COLO829 (cell line): ENCODE measurements around the gene RMND5B.
"Not testable (repeated sequence)": the region's sequence is repeated elsewhere in the genome, so short reads cannot be mapped to it uniquely, and the experiment has no call there.

Source experiments
- DNase-seq: peaks from one replicate; pipeline ENCODE4 v3.0.0; 2012; ENCODE audit warnings: low spot score

Gene RMND5B

GRCh38 chr5:178170455-178170854 is 39.6 kb downstream of the RMND5B start:
- no peak for DNase-seq

DNA sequence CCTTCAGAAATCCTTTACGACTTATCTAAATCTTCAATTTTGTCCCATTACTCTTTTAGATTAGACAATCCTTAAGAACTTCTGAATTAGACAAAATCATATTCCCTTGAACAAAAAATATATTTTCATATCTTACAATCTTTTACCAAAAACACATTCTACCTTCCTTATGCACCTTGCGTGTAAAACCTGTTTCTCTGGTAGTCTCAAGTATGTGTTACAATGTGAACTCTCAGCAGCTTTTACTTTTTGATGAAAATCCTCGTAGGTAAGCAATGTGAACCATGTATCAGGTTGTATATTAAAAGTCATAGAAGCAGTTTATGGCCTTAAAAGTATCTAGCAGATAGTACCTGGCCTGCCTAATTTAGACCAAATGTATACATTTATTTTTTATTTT is 43.6 kb downstream of the RMND5B start:
- DNase-seq, result no peak

DNA sequence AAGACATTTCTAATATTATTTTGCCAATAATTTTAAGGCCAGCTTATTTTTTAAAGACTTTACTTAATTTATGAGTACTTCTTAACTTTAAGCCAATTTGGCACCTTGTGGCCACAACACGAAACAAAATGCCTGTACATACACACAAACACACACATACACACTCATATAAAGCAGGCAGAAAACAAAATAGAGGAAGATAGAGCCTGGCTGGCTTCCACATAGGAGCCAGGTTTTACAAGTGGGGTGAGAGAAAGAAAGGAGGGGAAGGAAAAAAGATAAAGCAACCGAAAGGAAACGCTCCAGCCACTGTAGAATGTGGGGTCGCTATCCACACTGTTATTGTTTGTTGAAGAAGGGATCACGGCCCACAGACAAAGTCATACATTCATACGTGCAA is 46.0 kb downstream of the RMND5B start:
- no peak for DNase-seq

- no peak for DNase-seq
These were observed 46.8 kb downstream of the RMND5B start for GRCh38 chr5:178177569-178177968.

DNA sequence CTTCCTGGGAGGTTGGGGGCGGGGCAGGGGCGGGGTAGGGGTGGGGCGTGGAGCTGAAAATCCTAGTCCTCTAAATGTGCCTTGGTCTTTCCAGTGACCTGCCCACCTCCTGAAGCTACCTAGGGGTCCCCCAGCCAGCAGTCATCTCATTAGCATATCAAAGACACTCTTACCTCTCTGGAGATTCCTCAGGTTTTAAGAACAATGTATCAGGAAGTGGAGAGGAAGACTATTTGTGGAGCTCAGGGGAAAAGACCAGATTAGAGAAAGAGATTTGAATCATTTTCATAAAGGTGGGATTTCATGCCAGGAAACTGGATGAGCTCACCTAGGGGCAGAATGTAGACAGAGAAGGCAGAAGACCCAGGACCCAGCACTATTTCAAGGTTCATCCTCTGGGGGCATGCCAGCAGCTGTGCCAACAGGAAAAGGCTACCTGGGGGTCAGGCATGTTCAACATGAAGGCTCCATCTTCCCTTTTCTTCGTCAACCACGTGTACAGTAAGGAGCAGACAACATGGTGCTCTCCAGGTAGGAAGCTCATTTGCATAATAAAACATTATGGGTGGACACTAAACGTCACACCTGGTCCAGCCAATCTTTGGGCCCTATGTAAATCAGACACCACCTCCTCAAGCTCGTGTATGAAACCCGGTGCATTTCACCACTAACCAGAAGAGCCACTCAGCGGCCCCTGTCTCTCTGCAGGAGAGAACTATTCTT is 49.5 kb downstream of the RMND5B start:
- DNase-seq, result no peak

GRCh38 chr5:178182158-178182876 is 51.5 kb downstream of the RMND5B start:
- no peak for DNase-seq

GRCh38 chr5:178186427-178186826 is 55.6 kb downstream of the RMND5B start:
- no peak for DNase-seq

DNA sequence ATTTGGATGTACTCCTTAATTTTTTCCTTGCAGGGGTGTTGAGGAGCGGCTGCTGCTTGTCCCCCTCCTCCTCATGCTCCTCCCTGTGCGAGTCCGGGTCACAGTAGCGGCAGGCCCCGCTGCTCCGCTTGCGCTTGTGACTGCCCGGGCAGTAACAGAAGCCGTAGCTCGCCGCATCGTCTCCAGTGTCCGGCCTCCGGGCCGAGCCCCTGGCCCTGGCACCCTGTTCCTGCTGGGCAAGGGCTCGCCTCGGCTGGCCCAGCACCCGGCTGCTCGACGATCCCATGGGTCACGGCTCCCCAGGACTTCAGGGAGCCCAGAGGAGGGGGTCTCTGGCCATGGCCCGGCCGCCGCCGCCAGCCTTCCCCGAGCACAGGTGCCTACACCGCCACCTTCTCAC is 56.2 kb downstream of the RMND5B start, which contains the start of gene GMCL2:
TSS of gene GMCL2 (minus strand) at position 358 of the 400 bp plus-strand sequence. CDS start at position 286, 72 bp downstream.
- no peak for DNase-seq

- DNase-seq, result no peak
These were observed 58.6 kb downstream of the RMND5B start for GRCh38 chr5:178189433-178189832.

DNA sequence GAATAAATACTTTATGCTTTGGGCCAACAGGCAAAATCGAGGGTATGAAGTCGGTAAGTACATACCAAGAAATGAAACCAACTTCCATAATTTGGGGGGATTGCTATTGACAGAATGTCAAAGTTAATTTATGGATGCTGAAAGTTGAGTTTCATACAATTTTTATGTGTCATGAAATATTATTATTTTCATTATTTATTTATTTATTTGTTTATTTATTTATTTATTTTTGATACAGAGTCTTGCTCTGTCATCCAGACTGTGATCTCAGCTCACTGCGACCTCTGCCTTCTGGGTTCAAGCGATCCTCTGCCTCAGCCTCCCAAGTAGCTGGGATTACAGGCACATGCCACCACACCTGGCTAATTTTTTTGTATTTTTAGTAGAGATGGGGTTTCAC is 60.8 kb downstream of the RMND5B start:
- DNase-seq, result no peak

GRCh38 chr5:178192244-178192643 is 61.4 kb downstream of the RMND5B start:
- no peak for DNase-seq

DNA sequence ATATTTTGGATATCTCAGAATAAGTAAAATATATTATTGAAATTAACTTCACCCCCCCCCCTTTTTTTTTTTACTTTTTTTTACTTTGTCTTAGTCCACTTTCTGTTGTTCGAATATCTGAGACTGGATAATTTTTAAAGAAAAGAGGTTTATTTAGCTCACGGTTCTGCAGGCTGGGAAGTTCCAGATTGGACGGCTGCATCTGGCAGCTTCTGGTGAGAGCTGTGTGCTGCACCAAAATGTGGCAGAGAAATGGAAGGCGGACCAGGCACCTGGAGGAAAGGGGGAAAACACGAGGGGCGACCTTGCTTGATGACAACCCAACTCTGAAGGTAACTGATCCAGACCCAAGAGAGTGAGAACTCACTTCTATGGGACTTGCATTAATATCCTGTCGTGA is 62.0 kb downstream of the RMND5B start:
- DNase-seq, result no peak

DNA sequence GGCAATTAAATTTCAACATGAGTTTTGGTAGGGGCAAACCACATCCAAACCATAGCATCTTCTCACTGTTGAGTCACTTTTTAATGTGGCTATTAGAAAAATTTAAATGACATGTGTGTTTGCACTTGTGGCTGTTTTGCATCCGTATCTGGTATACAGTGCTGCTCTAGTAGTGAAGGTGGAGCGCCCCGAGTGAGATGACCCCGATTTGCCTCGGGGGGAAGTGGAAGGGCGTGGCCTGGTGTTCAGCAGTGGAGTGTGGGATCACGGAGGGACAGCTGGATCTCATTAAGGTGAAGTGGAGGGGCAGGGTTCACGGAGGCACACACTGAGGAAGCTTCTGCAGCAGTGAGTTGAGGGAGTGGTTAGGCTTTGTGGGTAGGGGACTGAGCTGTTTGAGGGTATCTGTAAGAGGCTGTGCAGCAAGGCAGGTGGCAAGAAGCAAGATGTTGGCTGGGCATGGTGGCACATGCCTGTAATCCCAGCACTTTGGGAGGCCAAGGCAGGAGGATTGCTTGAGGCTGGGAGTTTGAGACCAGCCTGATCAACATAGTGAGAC is 62.5 kb downstream of the RMND5B start:
- DNase-seq, result no peak

DNA sequence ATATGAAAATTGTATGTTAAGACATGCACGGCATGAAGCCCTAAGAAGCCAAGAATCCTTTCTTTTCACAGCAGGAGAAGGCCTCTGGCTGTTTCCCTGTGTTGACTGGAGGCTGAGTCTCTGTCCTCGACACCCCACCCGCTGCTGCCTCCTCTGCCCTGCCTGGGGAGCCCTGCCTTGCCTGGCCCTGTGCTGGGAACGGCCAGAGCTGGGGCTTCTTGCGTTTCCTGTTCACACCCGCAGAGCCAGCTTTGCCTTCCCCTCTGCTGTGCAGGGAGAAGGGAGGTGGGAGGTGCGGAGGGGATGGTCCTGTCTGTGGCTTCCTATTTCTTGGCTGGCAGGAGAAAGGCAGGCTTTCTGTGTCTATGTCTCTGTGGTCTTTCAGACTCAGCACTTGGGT is 63.2 kb downstream of the RMND5B start:
- DNase-seq, result no peak

- DNase-seq, result no peak
These were observed 65.5 kb downstream of the RMND5B start for GRCh38 chr5:178196281-178196812.

DNA sequence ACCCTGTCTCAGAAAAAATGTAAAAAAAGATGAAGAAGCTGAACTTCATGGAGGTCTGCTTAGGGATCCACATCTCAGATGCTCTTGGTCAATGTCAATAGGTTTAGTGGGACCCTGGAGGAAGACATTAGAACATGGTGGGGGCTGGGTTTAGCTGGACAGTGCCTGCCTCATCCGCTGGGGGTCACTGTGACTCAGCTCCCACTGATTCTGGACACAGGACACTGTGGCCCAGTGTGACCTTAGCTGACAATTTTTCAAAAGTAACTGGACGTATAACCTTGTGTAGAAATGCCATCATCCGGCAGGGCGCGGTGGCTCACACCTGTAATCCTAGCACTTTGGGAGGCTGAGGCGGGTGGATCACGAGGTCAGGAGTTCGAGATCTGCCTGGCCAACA is 66.2 kb downstream of the RMND5B start:
- no peak for DNase-seq

DNA sequence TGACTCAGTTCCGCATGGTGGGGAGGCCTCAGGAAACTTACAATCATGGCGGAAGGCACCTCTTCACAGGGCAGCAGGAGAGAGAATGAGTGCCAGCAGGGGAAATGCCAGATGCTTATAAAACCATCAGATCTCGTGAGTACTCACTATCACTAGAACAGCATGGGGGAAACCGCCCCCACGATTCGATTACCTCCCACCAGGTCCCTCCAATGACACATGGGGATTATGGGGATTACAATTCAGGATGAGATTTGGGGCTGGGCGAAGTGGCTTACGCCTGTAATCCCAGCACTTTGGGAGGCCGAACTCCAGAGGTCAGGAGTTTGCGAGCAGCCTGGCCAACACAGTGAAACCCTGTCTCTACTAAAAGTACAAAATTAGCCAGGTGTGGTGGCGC is 67.3 kb downstream of the RMND5B start:
- not testable (repeated sequence) for DNase-seq

- no peak for DNase-seq
These were observed 67.9 kb downstream of the RMND5B start for GRCh38 chr5:178198706-178199105.

GRCh38 chr5:178199581-178200434 is 69.0 kb downstream of the RMND5B start:
- DNase-seq, result no peak
